ENCODE measurements around the gene UGDH.

Gene UGDH

DNA sequence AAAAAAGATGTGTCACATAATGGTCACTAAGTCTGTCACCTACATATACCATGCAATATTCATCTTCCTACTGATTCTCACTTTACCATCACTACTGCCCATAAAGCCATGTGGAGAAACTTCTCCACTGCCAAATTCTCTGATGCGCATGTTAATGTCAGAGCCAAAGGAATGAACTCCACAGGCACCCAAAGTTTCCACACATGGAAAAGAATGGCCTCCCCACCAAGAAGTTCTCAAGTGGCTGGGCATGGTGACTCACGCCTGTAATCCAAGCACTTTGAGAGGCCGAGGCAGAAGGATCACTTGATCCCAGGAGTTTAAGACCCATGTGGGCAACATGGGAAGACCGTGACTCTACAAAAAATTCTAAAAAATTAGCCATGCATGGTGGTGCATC is 43.8 kb upstream of the UGDH start:
- no peak overlapping the region for H3K9ac ChIP-seq (ENCODE audit: low read depth, low read length, poor library complexity, severe bottlenecking)
- H3K9me3 ChIP-seq (ENCODE audit: insufficient read depth, low read depth, low read length) = no peaks in the 10 kb centered on the region
- H3K79me2 ChIP-seq (ENCODE audit: insufficient read depth, low read length) = no peaks in the 10 kb centered on the region
- no peak overlapping the region for H3K4me2 ChIP-seq (ENCODE audit: low read depth, low read length, poor library complexity, severe bottlenecking)
- H3F3A ChIP-seq (ENCODE audit: low read depth) = no peaks in the 10 kb centered on the region
- H3K9me2 ChIP-seq (replicated peaks; ENCODE audit: low read depth, low read length) = no peaks in the 10 kb centered on the region
- no peaks in the 10 kb centered on the region for H3K36me3 ChIP-seq (ENCODE audit: insufficient read depth, low read length)
- no peaks in the 10 kb centered on the region for H3K4me1 ChIP-seq (ENCODE audit: insufficient read depth, low read length, poor library complexity, severe bottlenecking)
- H2AFZ ChIP-seq (ENCODE audit: low read length) = no peak overlapping the region
- H4K20me1 ChIP-seq (ENCODE audit: insufficient read depth, low read length, poor library complexity, severe bottlenecking) = no peaks in the 10 kb centered on the region
- no peak for TF ChIP-seq EZH2phosphoT487 (IDR thresholded peaks at IDR 0.05; ENCODE audit: borderline replicate concordance)
- TF ChIP-seq, protein P1, sequence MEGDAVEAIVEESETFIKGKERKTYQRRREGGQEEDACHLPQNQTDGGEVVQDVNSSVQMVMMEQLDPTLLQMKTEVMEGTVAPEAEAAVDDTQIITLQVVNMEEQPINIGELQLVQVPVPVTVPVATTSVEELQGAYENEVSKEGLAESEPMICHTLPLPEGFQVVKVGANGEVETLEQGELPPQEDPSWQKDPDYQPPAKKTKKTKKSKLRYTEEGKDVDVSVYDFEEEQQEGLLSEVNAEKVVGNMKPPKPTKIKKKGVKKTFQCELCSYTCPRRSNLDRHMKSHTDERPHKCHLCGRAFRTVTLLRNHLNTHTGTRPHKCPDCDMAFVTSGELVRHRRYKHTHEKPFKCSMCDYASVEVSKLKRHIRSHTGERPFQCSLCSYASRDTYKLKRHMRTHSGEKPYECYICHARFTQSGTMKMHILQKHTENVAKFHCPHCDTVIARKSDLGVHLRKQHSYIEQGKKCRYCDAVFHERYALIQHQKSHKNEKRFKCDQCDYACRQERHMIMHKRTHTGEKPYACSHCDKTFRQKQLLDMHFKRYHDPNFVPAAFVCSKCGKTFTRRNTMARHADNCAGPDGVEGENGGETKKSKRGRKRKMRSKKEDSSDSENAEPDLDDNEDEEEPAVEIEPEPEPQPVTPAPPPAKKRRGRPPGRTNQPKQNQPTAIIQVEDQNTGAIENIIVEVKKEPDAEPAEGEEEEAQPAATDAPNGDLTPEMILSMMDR (conservative IDR thresholded peaks at IDR 0.05; ENCODE audit: low read length) = no peak
- H3K27me3 ChIP-seq (ENCODE audit: insufficient read depth, low read length, poor library complexity, severe bottlenecking) = no peaks in the 10 kb centered on the region
- no peak overlapping the region for H3K4me3 ChIP-seq (ENCODE audit: low read length, poor library complexity, severe bottlenecking)

DNA sequence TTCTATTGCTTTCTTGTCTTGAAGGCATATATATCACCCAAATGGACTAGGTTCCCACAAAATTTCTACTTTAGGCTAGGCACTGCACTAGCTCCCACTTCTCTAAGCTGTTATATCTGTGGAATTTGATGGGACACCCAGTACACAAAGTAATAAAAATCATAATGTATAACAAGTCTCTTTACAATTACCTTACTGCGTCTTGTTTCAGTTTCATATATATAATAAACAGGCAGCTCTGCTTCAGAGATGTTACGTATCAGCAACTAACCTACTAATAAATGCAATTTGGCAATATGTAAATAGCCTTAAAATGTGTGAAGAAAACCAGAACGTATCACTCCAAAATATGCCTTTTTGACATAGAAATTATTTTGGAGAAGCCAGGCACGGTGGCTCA is 42.0 kb upstream of the UGDH start:
- H3K79me2 ChIP-seq (ENCODE audit: insufficient read depth, low read length) = no peaks in the 10 kb centered on the region
- H2AFZ ChIP-seq (ENCODE audit: low read length) = peak overlapping the region; percentile 55; the same call in 1 of the 2 replicates
- H3F3A ChIP-seq (ENCODE audit: low read depth) = no peaks in the 10 kb centered on the region
- H3K36me3 ChIP-seq (ENCODE audit: insufficient read depth, low read length) = no peaks in the 10 kb centered on the region
- no peak overlapping the region for H3K4me3 ChIP-seq (ENCODE audit: low read length, poor library complexity, severe bottlenecking)
- no peak overlapping the region for H3K4me2 ChIP-seq (ENCODE audit: low read depth, low read length, poor library complexity, severe bottlenecking)
- H3K4me1 ChIP-seq (ENCODE audit: insufficient read depth, low read length, poor library complexity, severe bottlenecking) = no peaks in the 10 kb centered on the region
- no peaks in the 10 kb centered on the region for H3K9me3 ChIP-seq (ENCODE audit: insufficient read depth, low read depth, low read length)
- TF ChIP-seq, protein P1 (conservative IDR thresholded peaks at IDR 0.05; ENCODE audit: low read length) = no peak
- no peak for TF ChIP-seq EZH2phosphoT487 (IDR thresholded peaks at IDR 0.05; ENCODE audit: borderline replicate concordance)
- no peaks in the 10 kb centered on the region for H4K20me1 ChIP-seq (ENCODE audit: insufficient read depth, low read length, poor library complexity, severe bottlenecking)
- no peak overlapping the region for H3K9ac ChIP-seq (ENCODE audit: low read depth, low read length, poor library complexity, severe bottlenecking)
- no peaks in the 10 kb centered on the region for H3K9me2 ChIP-seq (replicated peaks; ENCODE audit: low read depth, low read length)
- no peaks in the 10 kb centered on the region for H3K27me3 ChIP-seq (ENCODE audit: insufficient read depth, low read length, poor library complexity, severe bottlenecking)

DNA sequence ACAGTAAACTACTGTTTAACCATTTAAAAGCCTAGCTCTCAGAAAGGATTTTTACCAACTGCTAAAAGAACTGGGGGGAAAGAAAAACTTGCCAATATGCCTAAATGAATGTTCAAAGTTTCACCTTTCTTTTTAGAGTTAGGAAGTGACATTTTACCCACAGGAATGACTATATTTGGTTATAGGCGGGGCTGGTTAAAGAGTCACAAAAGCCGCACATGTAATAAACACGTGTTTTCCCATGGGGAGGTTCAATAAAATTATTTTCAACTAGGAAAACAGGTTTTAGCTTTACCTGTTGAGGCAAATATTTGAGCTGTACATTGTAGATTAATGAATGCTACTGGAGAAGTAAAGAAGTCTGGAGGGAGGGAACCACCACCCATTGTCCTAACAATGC is 41.6 kb upstream of the UGDH start:
- no peaks in the 10 kb centered on the region for H3K4me1 ChIP-seq (ENCODE audit: insufficient read depth, low read length, poor library complexity, severe bottlenecking)
- H3K36me3 ChIP-seq (ENCODE audit: insufficient read depth, low read length) = no peaks in the 10 kb centered on the region
- H3K9me3 ChIP-seq (ENCODE audit: insufficient read depth, low read depth, low read length) = no peaks in the 10 kb centered on the region
- no peaks in the 10 kb centered on the region for H4K20me1 ChIP-seq (ENCODE audit: insufficient read depth, low read length, poor library complexity, severe bottlenecking)
- no peaks in the 10 kb centered on the region for H3K79me2 ChIP-seq (ENCODE audit: insufficient read depth, low read length)
- peak overlapping the region; percentile 55; the same call in 1 of the 2 replicates for H2AFZ ChIP-seq (ENCODE audit: low read length)
- no peak overlapping the region for H3K4me2 ChIP-seq (ENCODE audit: low read depth, low read length, poor library complexity, severe bottlenecking)
- H3K9me2 ChIP-seq (replicated peaks; ENCODE audit: low read depth, low read length) = no peaks in the 10 kb centered on the region
- H3K4me3 ChIP-seq (ENCODE audit: low read length, poor library complexity, severe bottlenecking) = no peak overlapping the region
- H3K27me3 ChIP-seq (ENCODE audit: insufficient read depth, low read length, poor library complexity, severe bottlenecking) = no peaks in the 10 kb centered on the region
- no peak for TF ChIP-seq EZH2phosphoT487 (IDR thresholded peaks at IDR 0.05; ENCODE audit: borderline replicate concordance)
- TF ChIP-seq, protein P1 (conservative IDR thresholded peaks at IDR 0.05; ENCODE audit: low read length) = no peak
- no peak overlapping the region for H3K9ac ChIP-seq (ENCODE audit: low read depth, low read length, poor library complexity, severe bottlenecking)
- H3F3A ChIP-seq (ENCODE audit: low read depth) = no peaks in the 10 kb centered on the region
